COLO668 (cell line): Measurements from ENCODE around the gene CLEC16A.

Experiments used
- DNase-seq: peaks from one replicate; lab custom pipeline; 2025; ENCODE audit not compliant: unreplicated experiment; lab: John Stamatoyannopoulos, UW

CLEC16A gene

DNA sequence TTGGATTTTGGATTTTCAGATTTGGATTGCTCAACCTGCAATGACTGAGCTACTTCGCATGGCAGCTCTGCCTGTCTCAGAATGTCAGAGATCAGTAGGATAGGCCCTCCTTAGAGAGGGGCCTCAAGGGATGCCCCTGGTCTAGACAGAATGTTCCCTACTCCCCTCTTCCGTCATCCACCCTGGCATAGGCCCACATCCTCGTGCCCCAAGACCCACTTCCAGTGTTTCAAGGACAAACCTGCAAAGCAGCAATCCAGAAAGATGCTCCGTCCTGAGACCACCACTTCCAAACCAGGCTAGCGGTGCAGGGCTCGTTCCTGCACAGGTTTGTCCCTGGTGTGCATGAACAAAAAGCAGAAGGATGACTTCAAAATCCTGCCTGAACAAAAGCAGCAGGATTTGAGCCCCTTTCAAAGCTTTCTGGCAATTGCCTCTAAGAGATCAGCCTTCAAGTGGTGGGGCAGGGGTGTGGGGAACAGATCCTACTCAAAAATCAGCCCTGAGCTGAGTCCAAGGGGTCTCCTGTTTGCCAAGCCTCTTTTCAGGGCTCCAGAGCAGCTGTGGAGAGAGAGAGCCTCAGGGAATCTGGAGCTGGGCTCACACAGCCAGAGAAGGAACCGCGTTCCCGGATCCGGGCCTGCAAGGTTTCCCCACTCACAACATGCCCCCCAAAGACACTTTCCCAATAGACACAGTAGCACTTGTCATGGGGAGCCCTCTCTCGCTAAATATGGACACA, 190.5 kb downstream of the CLEC16A start:
- DNase-seq = no peak

DNA sequence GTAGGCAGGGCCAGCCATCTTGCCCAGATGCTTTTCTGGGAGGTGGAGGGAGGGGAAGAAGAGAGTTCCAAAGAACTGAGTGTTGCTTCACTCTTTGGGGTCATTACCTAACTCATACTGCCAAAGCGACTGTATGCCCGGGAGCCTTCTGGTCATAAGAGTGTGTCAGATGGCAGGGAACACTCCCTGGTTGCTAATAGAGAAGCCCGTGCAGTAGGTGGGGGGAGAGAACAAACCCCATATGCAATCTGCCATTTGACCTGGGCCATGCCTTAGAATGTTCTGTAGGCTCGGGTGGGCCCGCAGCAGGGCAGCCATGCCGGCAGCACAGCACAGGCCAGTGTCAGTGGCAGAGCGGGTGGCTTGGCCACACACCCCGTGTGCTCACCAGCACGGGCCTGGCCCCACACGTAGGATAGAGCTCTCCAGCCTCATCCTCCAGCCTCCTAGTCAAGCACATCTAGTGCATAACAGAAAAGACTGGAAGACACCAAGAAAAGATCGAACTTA, 191.2 kb downstream of the CLEC16A start:
- DNase-seq = no peak

DNA sequence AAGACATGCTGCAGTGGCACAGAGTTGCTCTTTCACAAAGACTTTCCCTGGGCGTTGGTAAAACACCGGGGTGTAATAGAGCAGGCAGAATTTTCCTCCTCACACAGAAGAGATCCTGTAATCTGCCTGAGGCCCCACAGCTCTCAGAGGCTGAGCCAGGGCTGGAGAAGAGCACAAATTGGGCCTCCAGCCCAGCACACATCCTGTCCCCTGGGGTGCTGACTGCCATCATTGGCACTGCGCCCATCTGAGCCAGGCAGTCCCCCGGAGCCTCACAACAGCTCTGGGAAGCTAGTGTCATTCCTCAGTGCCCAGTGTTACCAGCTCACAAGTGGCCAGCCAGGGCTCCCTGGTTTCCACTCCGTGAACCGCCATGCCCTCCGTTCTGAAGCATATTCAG, 192.2 kb downstream of the CLEC16A start:
- DNase-seq = peak; percentile 73

DNA sequence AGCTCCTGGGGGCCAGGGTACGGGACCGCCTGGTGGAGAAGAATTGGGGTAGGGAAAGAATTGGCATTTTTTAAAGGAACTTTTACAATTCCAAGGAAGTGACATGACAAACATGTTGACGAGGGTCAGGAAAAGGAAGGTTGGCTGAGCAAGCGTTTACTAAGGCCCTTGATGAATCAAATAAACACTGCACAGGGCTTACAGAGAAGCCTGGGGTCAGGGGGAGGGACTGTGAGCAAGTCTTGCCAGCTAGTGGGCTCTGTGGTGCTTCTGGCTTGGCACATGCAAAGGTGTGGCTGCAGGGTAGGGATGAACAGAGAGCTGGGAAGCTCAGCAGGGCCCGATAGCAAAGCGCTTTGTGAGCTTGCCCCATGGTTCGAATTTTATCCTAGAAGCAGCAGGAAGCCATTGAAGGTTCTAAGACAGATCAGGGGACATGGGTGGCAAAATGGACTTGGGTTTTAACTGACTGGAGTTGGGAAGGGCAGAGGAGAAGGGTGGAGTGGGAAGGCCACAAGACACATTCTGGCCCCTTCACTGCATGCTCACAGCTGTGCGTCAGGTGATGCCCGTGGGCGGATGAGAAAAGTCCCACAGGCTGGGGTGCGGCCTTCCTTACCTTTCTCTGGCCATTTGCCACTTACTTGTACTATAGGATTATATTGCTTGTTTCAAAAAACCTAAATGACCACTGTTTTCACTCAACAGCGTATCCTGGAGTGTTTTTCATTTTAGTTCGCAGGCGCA, 193.8 kb downstream of the CLEC16A start:
- no peak for DNase-seq

DNA sequence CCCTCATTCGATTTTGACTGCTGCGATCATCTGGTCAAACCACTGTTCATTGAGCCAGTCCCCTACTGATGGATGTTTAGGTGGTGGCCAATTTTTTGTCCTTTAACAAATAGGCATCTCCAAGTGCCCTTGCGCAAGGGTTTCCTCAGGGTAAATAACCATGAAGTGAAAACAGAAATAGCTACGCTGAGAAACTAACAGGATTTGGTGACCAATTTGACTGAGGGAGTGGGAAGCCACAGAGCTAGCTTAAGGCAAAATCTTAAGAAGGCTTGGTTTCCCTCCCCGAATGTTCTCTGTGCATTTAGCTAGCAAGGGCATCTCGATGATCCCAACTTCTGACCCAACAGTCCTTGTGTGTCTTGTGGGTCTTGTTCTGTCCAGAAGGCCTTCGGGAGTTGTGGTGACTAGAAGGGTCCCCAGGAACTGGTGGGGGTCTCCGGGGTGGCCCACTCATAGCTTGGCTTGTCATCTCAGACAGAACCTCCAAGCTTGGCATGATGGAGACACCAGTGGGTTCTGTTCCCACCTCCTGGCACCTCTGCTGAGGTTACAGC, 194.5 kb downstream of the CLEC16A start:
- no peak for DNase-seq

DNA sequence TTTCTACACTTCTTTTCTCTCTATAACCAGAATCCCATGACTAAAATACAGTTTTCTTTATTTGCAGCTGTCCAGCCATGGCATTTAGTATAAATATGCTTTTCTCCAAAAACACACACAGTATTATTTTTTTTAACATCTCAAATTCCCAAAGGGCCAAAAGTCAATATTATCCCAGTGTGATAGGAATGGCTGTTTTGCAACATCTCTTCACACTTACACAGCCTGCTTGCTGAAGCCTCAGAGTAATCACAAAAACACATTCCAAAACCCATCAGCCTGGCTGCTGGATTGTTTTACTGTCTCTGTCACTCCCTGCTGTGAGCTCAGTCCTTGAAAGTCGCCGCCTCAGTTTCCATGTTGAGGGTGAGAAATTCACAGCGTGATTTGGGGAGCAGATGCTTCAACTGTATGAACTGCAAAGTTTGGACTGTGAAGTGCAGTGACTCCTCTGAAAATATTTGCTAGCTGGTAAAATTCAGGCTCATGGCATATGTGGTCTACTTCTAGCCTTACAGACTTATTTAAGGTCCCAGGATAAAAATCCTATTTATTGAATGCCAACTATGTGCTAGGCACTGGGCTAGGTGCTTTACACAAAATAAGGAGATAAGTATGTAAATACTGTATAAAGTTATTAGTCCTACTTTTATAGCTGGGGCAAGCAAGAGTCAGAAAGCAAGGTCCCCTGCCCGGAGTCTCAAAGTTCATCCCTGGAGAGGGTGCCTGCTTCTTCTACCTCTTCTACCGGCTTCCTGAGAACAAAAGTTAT, 195.1 kb downstream of the CLEC16A start:
- DNase-seq = no peak

DNA sequence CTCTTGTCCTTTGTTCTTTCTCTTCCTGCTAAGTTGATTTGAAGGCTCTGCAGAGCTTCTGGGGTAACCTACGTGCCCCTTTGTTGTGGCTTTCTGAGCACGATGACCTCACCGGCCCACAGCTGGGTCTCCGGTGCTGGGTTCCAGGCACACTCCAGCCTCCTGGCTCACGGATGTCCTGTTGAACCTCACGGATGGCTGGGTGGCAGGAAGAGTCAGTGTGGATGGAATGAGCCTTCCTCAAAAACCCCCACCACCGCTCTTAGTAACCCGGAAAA, 195.7 kb downstream of the CLEC16A start:
- no peak for DNase-seq

DNA sequence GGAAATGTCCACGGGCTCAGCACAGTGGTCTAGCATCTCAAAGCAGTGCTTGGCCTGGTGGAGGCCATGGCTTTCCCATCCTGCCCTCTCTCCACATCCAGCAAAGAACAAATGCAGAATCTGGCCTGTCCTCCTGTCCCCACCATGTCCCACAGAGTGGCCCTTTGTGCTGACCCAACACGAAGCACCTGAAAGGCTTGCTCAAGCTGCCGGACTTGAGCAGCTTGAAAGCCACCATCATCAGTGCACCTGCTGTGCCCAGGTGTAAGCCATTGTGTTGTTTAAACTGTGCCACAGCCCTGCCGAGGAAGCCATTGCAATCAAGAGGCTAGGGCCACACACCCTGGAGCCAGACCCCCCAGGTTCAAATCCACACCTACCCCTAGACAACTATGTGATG, 196.1 kb downstream of the CLEC16A start:
- DNase-seq = peak; percentile 31

DNA sequence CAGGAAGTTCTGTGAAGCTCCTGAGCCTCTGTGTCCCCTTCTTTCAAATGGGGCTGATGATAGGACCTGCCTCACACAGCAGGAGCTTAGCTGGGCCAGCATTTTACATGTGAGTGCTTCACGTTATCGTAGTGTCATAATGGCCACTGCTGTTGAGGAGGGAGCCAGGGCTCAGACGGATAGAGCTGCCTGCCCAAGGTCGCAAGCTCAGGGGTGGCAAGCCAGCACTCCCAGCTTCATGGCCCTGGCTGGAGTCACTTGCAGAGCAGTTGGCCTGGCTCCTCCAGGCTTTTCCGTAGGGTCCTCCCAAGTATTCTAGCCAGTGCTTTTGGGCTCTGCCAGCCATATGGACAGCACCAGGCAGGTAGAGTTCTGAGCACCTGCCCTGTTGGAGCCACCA, 196.5 kb downstream of the CLEC16A start:
- no peak for DNase-seq

DNA sequence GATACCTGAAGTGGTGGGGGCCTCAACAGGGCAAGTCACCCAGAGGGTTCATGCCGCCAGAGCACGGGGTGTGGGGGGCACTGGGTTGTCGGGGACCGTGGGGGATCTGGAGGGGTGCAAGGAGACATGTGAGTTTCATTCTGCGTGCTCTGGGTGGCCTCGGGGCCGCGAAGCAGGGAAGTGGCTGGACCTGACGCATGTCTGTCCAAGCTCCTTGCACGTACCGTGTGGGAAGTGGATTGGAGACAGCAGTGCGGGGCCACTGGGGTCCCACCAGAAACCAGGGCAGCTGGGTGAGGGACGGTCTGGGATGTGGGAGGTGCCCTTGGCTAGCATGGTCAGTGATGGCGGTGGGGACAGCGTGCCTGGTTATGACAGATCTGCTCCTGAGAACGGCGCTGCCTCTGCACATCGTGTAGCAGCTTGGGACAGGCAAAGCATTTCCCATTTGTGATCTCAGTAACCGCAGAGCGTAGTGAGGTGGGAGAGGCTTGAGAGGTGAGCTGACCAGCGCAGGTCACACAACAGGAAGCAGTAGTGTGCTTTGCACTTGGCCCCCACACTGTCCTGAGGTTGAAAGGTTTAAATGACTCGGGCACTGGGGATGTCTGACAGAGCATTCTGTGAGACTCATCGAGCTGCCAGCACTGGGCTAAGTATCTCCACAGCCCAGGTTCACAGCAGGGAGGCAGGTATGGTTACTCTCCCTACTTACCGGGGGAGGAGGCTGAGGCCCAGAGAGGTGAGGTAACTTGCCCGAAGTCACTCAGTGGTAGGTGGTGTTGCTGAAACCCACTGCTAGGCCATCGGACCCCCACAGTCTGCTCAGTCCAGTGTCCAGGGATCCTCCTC, 197.3 kb downstream of the CLEC16A start:
- DNase-seq = no peak

DNA sequence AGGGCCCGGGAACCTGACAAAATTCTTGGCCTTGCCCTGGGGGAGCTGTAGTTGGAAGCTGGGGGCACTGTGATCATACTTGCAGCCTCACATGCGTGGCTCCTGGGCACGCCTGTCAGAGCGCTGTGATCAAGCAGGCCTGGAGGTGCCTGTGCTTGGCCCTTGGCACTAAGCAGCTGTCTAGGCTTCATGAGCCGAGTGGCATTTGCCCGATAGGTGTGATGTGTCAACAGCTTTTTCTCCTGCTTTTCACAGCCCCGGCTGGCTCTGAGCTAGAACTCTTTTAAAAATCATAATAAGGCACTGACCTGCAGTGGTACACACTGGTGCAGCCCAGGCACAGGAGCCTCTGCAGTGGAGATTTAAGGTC, 197.9 kb downstream of the CLEC16A start:
- DNase-seq = no peak

DNA sequence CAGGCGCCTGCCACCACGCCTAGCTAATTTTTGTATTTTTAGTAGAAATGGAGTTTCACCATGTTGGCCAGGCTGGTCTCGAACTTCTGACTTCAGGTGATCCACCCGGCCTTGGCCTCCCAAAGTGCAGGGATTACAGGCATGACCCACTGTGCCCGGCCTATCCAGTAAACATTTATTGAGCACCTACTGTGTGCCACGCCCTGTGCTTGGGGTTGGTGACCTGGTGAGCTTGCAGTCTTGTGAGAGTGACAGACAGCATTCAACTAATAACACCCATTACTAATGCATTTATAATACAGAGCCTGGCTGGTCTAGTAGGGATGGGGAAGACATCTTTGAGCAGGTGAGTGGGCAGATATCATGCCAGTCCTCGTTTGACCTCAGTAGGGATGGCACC, 198.6 kb downstream of the CLEC16A start:
- DNase-seq = no peak

DNA sequence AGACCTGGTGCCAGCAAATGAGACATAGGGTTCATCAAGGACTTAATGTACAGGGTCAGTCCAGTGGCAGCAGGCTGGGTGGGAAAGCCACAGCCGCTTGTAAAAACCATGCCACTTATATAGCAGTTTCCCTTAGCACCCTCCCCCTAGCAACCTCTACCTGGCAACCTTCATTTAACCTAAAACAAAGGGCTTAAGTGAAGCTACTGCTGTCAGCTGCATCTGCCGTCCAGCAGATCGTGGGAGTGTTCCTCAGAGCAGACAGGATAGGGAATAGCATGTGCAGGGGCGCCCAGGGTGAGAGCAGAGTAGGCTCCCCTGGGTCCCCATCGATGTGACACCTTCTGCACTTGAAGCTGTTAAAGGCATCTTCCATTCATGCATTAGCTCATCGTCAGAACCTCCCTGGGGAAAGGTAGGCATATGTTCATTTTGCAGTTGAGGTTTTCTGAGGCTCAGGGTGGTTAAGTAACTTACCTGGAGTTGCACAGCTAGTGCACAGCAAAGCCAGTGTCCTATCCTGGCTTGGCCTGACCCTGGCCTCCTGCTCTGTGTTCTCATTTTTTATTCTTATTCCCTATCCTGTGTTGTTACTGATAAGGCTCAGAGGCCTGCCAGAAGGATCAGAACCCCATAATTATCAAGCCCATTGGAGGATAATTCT, 199.1 kb downstream of the CLEC16A start:
- peak; percentile 27 for DNase-seq

DNA sequence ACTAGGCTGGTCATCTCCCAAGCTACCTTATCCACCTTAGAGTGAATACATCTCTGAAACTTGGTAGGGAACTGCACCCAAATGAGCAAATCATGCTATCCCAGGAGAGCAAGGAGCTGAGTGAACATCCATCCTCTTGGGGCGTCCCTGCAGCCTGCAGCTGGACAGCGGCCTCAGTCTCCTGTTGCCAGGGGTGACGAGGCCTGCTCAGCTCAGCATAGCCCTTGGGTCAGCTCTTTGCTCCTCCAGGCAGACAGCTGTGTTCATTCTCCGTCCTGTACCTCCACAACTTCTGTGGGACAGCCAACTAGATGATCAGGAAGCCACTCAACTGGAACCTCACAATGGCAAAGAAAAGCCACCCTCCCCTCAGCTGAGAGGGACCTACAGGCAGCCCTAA, 199.8 kb downstream of the CLEC16A start:
- no peak for DNase-seq

DNA sequence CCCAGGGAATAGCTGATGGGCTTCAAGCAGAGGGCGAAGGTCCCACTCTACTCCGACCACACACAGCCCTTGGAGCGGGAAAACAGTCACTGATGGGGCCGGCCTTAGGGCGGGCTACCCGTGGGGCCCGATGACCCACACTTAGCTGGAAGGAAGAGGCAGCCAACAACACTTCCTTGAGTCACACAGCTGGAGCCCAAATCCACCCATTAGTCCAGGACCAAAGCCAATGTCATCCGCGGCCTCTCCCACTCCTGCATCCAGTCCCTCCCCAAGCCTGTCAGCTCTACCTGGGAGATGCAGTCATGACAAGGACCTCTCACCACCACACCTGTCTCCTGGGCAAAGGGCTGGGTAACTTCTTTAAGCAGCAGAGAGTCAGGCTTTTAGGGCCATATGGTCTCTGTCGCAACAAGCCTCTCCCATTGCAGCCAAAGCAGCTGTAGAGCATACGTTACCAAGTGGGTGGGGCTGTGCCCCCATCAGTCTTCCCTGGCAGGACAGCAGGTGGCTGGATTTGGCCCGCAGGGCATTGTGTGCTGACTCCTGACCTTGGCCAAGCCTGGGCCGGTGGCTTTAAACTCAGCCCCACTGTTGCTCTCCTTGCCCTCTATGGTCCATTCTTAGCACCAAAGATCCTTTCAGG, 200.9 kb downstream of the CLEC16A start:
- DNase-seq = peak; percentile 9

DNA sequence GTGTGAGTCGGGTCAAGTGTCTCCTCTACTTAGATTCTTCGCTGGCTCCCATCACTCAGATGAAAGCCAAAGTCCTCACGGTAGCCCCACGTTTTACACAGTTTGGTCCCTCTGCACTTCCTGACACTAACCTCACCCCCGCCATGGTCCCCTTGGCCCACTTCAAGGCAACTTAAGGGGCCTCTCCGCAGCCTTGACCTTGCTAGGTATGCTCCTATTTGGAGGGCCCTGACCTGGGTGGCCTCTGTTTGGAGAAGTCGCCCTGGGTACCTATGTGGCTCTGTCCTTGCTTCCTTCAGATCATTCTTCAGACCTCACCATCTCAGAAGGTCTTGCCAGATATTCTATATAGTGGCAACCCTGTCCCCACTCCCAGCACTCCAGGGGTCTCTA, 201.5 kb downstream of the CLEC16A start:
- DNase-seq = no peak

DNA sequence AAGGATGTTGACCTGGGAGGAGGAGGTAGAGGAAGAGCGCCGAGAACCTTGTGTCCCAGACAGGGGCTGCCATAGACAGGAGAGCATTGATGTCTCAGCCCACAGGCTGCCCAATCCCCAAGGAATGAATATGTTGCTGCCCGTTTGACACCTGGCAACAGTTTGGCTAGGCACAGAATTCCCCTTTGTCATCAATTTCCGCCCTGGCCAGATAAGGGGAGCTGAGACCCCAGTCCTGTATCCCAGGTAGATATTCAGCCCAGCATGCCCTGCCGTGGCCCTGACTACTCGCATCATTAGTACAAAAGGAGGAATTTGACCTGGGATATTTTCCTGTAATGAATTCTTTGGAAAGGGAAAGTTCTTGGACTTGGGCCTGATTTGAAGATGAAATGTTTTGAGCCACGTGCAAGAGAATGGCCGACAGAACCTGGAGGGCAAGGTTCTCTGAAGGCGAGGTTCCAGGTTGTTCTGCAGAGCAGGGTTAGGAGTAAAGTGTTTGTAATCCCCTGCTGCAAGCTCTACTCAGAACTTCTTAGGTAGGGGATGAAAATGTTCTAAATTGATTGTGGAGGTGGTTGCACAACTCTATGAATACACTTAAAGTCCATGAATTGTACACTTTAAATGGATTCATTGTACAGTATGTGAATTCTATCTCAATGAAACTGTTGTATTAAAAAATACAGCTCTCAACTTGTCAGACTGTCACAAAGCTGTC, 202.8 kb downstream of the CLEC16A start:
- DNase-seq = no peak

DNA sequence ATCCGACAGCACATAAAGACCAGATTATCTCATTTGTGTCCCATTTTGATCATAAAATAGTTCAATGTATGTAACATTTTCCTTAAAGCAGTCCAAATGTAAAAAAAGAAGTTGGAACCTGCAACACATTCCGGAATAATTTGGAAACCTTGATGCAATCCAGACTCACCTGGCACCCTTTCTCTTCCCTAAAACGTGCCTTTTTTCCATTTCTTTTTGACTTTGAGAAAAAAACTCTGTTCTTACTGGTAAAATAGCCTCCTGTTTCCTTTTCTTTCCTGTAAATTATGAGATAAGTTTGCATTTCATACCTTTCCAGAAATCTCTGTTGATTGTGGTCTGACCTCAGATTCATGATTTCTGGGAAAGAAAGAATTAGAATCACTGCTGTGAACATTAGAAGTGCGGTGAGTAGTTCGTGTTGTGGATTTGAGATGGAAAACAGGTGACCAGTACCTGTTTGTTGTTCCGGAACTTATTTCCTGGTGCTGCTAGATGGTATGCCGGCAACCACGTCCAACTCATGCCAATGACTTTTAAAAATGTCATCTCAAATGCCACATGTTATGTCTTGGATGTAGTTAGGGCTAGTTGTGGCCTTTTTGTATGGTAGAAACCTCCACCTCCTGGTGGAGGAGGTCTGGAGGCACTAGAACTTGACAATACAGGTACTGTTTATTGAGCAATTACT, 203.5 kb downstream of the CLEC16A start:
- DNase-seq = no peak
